Loucy (cell line): ENCODE data around the gene SIPA1L3.

Experiments used
- H2AFZ ChIP-seq: fragments of 200-600 bp; sonication (generic); 2 replicates; pipeline ENCODE4 v1.6.0; 2016; ENCODE audit warnings: antibody characterized with exemption, mild to moderate bottlenecking, low read length, moderate library complexity
- H3F3A ChIP-seq: fragments of 200-600 bp; 2 replicates; pipeline ENCODE4 v1.6.0; 2016; ENCODE audit warnings: antibody characterized with exemption, low read depth, mild to moderate bottlenecking
- H3K27me3 ChIP-seq: fragments of 200-600 bp; sonication (generic); 2 replicates; pipeline ENCODE4 v1.6.1; 2014; ENCODE audit warnings: low read length, mild to moderate bottlenecking; ENCODE audit not compliant: insufficient read depth, poor library complexity, severe bottlenecking
- H3K36me3 ChIP-seq: fragments of 200-600 bp; sonication (generic); 2 replicates; pipeline ENCODE4 v1.6.1; 2016; ENCODE audit warnings: low read length; ENCODE audit not compliant: insufficient read depth
- H3K4me1 ChIP-seq: fragments of 200-600 bp; sonication (generic); 2 replicates; pipeline ENCODE4 v1.5.1; 2014; ENCODE audit warnings: low read length, mild to moderate bottlenecking; ENCODE audit not compliant: insufficient read depth, poor library complexity, severe bottlenecking
- H3K4me2 ChIP-seq: fragments of 200-600 bp; sonication (generic); 2 replicates; pipeline ENCODE4 v1.6.0; 2014; ENCODE audit warnings: antibody characterized with exemption, low read length, low read depth, mild to moderate bottlenecking; ENCODE audit not compliant: poor library complexity, severe bottlenecking
- H3K4me3 ChIP-seq: fragments of 200-600 bp; sonication (generic); 2 replicates; pipeline ENCODE4 v1.5.1; 2014; ENCODE audit warnings: low read length, mild to moderate bottlenecking, mixed read lengths; ENCODE audit not compliant: poor library complexity, severe bottlenecking
- H3K79me2 ChIP-seq: fragments of 200-600 bp; sonication (generic); 2 replicates; pipeline ENCODE4 v1.6.1; 2014; ENCODE audit warnings: low read length; ENCODE audit not compliant: insufficient read depth
- H3K9ac ChIP-seq: fragments of 200-600 bp; sonication (generic); 2 replicates; pipeline ENCODE4 v1.6.0; 2014; ENCODE audit warnings: mild to moderate bottlenecking, low read depth, low read length, moderate library complexity; ENCODE audit not compliant: poor library complexity, severe bottlenecking
- H3K9me2 ChIP-seq: fragments of 200-600 bp; sonication (generic); replicated peaks from 2 replicates; pipeline ENCODE4 v1.6.1; 2016; ENCODE audit warnings: low read depth, low read length, mixed read lengths
- H3K9me3 ChIP-seq: fragments of 200-600 bp; sonication (generic); 2 replicates; pipeline ENCODE4 v1.6.1; 2014; ENCODE audit warnings: mild to moderate bottlenecking, antibody characterized with exemption, low read length, low read depth; ENCODE audit not compliant: insufficient read depth
- H4K20me1 ChIP-seq: fragments of 200-600 bp; sonication (generic); 2 replicates; pipeline ENCODE4 v1.6.0; 2014; ENCODE audit warnings: antibody characterized with exemption, low read length, mild to moderate bottlenecking; ENCODE audit not compliant: insufficient read depth, poor library complexity, severe bottlenecking
- EZH2phosphoT487 ChIP-seq: fragments of 200-600 bp; IDR thresholded peaks from 2 replicates; pipeline ENCODE4 v1.6.1; 2018; ENCODE audit warnings: antibody characterized with exemption, mild to moderate bottlenecking, moderate library complexity, borderline replicate concordance
- TF ChIP-seq, protein P1 (sequence below): fragments of 200-600 bp; sonication (generic); conservative IDR thresholded peaks from 2 replicates; pipeline ENCODE4 v1.5.1; 2014; ENCODE audit warnings: mild to moderate bottlenecking, antibody characterized with exemption, low read length

SIPA1L3 gene

GRCh38 chr19:38134540-38135149 is 227.6 kb downstream of the SIPA1L3 start:
- Histone ChIP-seq H3K4me1 (no peaks in the 10 kb centered on the region), H4K20me1 (no peaks in the 10 kb centered on the region), H2AFZ (no peak overlapping the region), H3K9ac (no peak overlapping the region), H3K36me3 (no peaks in the 10 kb centered on the region), H3K9me3 (no peaks in the 10 kb centered on the region), H3K9me2 (no peaks in the 10 kb centered on the region), H3F3A (no peaks in the 10 kb centered on the region), H3K27me3 (no peaks in the 10 kb centered on the region), H3K4me3 (no peak overlapping the region), H3K4me2 (no peak overlapping the region), H3K79me2 (no peaks in the 10 kb centered on the region)
- TF ChIP-seq, protein P1, sequence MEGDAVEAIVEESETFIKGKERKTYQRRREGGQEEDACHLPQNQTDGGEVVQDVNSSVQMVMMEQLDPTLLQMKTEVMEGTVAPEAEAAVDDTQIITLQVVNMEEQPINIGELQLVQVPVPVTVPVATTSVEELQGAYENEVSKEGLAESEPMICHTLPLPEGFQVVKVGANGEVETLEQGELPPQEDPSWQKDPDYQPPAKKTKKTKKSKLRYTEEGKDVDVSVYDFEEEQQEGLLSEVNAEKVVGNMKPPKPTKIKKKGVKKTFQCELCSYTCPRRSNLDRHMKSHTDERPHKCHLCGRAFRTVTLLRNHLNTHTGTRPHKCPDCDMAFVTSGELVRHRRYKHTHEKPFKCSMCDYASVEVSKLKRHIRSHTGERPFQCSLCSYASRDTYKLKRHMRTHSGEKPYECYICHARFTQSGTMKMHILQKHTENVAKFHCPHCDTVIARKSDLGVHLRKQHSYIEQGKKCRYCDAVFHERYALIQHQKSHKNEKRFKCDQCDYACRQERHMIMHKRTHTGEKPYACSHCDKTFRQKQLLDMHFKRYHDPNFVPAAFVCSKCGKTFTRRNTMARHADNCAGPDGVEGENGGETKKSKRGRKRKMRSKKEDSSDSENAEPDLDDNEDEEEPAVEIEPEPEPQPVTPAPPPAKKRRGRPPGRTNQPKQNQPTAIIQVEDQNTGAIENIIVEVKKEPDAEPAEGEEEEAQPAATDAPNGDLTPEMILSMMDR: peak; percentile 69
- TF ChIP-seq EZH2phosphoT487: no peak

GRCh38 chr19:38135150-38135998 is 228.4 kb downstream of the SIPA1L3 start:
- no peaks in the 10 kb centered on the region for H3K27me3 ChIP-seq
- H2AFZ ChIP-seq: no peak overlapping the region
- no peaks in the 10 kb centered on the region for H3K79me2 ChIP-seq
- no peak overlapping the region for H3K4me3 ChIP-seq
- no peaks in the 10 kb centered on the region for H3K36me3 ChIP-seq
- H3K9me3 ChIP-seq: no peaks in the 10 kb centered on the region
- H3K9ac ChIP-seq: no peak overlapping the region
- no peaks in the 10 kb centered on the region for H4K20me1 ChIP-seq
- H3F3A ChIP-seq: no peaks in the 10 kb centered on the region
- H3K4me1 ChIP-seq: no peaks in the 10 kb centered on the region
- no peaks in the 10 kb centered on the region for H3K9me2 ChIP-seq
- no peak overlapping the region for H3K4me2 ChIP-seq
- TF ChIP-seq, protein P1: no peak
- no peak for TF ChIP-seq EZH2phosphoT487

- Histone ChIP-seq H3K4me2 (no peak overlapping the region), H3F3A (no peaks in the 10 kb centered on the region), H2AFZ (no peak overlapping the region), H3K36me3 (no peaks in the 10 kb centered on the region), H3K9me3 (no peaks in the 10 kb centered on the region), H3K4me3 (no peak overlapping the region), H3K4me1 (no peaks in the 10 kb centered on the region), H3K27me3 (no peaks in the 10 kb centered on the region), H3K9me2 (no peaks in the 10 kb centered on the region), H3K9ac (no peak overlapping the region), H3K79me2 (no peaks in the 10 kb centered on the region), H4K20me1 (no peaks in the 10 kb centered on the region)
- no peak for TF ChIP-seq EZH2phosphoT487
- TF ChIP-seq, protein P1: no peak
Measured at GRCh38 chr19:38139122-38139521, 232.1 kb downstream of the SIPA1L3 start.
